HG03460 (cell line): ENCODE measurements around the gene SPATA31D4.

Experiments
- ATAC-seq: cut with Tn5 transposase; IDR thresholded peaks from one replicate; pipeline ENCODE4 v1.9.1; 2021; ENCODE audit not compliant: unreplicated experiment

The SPATA31D4 gene

DNA sequence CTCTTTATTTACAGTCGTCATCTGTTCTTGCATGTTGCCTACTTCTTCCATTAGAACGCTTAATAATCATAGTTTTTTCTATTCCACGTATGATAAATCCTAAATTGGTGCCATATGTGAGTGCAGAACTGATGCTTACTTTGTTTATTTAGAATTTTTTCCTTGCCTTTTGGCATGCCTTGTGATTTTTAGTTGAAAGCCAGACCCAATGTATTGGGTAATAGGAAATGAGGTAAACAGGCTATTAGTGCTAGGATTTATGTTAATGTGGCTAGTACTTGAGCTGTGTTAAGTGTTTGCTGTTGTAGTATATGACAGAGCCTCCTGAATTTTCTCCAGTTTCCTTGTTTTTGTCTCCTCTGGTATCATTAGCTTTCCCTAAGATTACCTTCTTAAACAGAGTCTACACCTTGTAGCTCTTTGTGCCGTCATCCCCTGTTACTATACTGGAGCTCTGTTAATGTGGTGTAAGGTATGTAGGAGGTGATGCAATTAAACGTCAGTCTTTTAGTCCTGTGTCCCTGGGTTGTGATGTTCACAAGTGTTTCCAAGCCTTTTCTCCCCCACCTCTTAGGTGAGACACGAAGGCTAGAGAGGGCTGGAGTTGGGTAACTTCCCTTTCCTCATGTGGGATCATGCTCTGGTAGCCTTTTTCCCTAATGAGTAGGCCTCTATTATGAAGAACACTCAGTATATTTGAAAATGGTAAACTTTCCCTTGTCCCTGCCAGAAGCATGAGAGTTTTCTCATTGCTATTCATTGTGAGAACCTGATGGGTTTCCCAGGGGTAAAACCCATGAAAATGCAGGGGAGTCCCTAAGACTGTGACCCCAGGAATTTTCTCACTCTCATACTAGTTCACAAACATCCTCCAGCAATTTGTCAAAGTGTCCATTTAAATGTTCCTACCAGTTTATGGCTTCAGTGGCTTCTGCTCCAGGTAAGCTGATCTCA, 36.3 kb downstream of the SPATA31D4 start:
- no peak for ATAC-seq

- no peak for ATAC-seq
Measured at GRCh38 chr9:81968026-81968425, 39.8 kb downstream of the SPATA31D4 start.

DNA sequence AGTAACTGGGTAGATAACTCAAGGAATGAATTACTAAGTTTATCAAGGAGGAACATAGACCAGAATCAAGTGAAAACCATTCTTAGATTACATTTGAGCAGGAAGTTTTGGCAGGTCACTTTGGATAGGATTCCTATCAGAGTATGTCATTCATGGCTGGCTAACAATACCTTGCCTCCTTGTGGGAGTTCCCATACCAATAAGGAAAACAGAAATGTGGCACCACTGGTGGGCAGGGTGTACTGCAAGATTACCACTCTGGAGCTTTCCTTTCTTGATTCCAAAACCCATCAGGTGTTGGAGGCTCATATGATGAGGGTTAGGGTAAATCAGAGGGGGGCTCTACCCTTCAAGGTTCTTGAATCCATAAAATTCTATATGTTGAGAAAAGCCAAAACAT, 41.7 kb downstream of the SPATA31D4 start:
- no peak for ATAC-seq

DNA sequence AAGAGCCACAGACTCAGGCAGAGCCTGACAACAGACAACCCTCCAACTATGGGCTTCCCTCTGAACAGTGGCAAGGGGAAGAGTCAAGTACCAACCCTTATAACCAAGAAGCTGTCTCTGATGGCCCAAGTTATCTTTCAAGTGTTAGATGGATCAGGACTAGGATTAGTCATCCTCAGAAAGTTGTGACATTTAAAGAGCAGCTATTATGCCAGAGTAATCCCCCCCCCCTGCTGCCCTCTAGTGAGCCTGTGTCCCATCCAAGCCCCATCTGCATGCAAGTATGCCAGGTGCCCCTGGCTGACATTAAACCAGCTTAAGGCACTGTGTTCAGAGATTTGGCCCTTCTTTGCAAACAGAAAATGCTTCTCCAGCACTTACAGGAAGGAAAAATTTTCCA, 43.5 kb downstream of the SPATA31D4 start:
- ATAC-seq = no peak

- no peak for ATAC-seq
Measured at GRCh38 chr9:81974764-81975163, 46.5 kb downstream of the SPATA31D4 start.

DNA sequence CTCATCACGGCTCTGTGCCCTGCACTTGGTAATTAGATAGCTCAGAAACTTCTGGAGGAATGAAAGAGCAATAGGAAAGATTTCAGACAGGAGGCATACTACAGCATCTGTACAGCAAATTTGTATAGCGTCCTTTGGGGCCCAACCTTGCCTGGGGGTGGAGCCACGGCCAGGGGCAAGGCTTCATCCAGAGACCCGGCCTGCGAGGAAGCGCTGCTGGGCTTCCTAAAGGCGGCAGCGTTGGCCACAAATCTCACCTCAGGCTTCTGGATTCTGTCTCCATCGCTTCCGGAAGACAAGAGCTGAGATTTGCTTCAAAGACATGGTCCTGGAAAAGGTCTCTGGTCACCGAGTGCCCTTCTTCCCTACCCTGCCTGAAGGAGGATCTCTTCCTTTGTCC, 48.1 kb downstream of the SPATA31D4 start:
- ATAC-seq = no peak

GRCh38 chr9:81979196-81979595, 51.0 kb downstream of the SPATA31D4 start:
- no peak for ATAC-seq

- no peak for ATAC-seq
Measured at GRCh38 chr9:81980568-81980967, 52.3 kb downstream of the SPATA31D4 start.

- no peak for ATAC-seq
Measured at GRCh38 chr9:81981883-81982282, 53.7 kb downstream of the SPATA31D4 start.
